Measurements from ENCODE around the gene ANAPC2. TPM values are rescaled to one million over a fixed set of nuclear protein-coding genes. Genes with fewer than 3 reads are reported as not detected.
A peak's percentile ranks its signal among the peaks of the same experiment; 100 is the strongest.

ANAPC2 gene
- total RNA-seq, 2 donors from 2014 or later, result 50.6 to 53.1 TPM

GRCh38 chr9:137194388-137194787 lies 6.0 kb upstream of the ANAPC2 start:
- H3K4me3 Mint-ChIP-seq, result no peak overlapping the region
- no peaks in the 10 kb centered on the region for H3K4me1 Mint-ChIP-seq
- H3K36me3 Mint-ChIP-seq (ENCODE audit: low read depth), result peaks cover 8% of the 10 kb centered on the region
- no peak for ATAC-seq (replicated peaks)
- H3K27me3 Mint-ChIP-seq, result no peaks in the 10 kb centered on the region
- H3K9me3 Mint-ChIP-seq, result no peaks in the 10 kb centered on the region
- no peak overlapping the region for H3K27ac Mint-ChIP-seq

DNA sequence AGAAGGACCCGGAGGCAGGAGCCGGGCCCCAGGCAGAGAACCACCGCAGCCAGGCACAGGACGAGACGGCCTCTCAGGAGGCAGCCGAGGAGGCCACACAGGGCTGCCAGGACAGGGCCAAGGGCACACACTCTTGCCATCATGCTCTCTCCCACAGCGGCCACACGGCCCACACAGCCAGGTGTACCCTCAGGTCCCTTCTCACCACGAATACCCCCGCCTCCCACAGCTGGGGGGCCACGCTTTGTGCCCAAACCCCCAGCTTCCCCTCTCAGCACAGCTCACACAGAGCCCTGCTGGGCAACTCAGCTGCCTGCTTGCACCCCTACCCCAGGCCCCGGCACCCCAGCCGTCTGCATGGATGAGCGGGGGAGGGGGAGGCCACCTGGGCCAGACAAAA lies 5.4 kb upstream of the ANAPC2 start:
- no peak overlapping the region for H3K27ac Mint-ChIP-seq
- H3K27me3 Mint-ChIP-seq, result no peaks in the 10 kb centered on the region
- H3K9me3 Mint-ChIP-seq, result no peaks in the 10 kb centered on the region
- ATAC-seq (replicated peaks), result no peak
- no peaks in the 10 kb centered on the region for H3K4me1 Mint-ChIP-seq
- H3K36me3 Mint-ChIP-seq (ENCODE audit: low read depth), result peaks cover 8% of the 10 kb centered on the region
- H3K4me3 Mint-ChIP-seq, result no peak overlapping the region

DNA sequence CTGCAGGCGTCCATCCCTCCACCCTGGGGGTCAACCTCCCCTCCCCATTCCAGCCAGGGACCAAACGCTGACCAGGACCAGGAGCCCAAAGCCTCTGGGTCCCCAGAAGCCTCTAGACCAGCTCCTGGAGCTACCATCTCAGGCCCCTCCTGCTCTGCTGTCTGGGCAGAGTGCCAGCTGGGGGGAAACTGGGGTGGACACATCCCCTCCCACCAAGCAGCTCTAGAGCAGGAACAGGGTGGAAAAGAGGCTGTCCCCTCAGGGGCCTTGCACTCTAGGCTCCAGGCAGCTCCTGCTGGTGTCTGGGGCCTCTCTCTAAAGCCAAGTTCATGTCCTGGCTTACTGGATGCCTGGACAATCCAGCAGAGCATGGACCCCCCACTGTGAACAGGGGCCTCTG lies 4.5 kb upstream of the ANAPC2 start:
- Mint-ChIP-seq H3K4me1 (no peaks in the 10 kb centered on the region), H3K27me3 (no peaks in the 10 kb centered on the region)

DNA sequence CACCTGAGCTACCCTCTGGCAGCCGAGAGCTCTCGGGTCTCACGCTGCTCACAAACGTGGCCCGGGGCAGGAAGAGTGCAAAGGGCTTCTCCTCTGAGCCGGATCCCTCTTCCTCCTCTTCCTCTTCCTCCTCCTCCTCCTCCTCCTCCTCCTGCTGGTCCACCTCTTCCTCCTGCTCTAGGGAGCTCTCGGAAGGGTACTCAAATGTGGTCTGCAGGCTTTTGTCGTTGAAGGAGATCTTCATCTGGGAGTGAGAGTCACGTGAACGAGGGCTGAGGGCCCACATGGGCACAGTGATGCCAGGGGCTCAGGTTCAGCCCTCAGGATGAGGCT lies 4.1 kb upstream of the ANAPC2 start:
- Mint-ChIP-seq H3K4me1 (peaks cover 3% of the 10 kb centered on the region), H3K36me3 (ENCODE audit: low read depth) (peaks cover 8% of the 10 kb centered on the region), H3K27ac (no peak overlapping the region), H3K9me3 (no peaks in the 10 kb centered on the region), H3K27me3 (no peaks in the 10 kb centered on the region), H3K4me3 (no peak overlapping the region)
- no peak for ATAC-seq (replicated peaks)

More for the DNA sequence above, 4.5 kb upstream of the ANAPC2 start:
- Mint-ChIP-seq H3K27ac (no peak overlapping the region), H3K9me3 (no peaks in the 10 kb centered on the region), H3K4me3 (no peak overlapping the region), H3K36me3 (ENCODE audit: low read depth) (peaks cover 8% of the 10 kb centered on the region)
- no peak for ATAC-seq (replicated peaks)

DNA sequence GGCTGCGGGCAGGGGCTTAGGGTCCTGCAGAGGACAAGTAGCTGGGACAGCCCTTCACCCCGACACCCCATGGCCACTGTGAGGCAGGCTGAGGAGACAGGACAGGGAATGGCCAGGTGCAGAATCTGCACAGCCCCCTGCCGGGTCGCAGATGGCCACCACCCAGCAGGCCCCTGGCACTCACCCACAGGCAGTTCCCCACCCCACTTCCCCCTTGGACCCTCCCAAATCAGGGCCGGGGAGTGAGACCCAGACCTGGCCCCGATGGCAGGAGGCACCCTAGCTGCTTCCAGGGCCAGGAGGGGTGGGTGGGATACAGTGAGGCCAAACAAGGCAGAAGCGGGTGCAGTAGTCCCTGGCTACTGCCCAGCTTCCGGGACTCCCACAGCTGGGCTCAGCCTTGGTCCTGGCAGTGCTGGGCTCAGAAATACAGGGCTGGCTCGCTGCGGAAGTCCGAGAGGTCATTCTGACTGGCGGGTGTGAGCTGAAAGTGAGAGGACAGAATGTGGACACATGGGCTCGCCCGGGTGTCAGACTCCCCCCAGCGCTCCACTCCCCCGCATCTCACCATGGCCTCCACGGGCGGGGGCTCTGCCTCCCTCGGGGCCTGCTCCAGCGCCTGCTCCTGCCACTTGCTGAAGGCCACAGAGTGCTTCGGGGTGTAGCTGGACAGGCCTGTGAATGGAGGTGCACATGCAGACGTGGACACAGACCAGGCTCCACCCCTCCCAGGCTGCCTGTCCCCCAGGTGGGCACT lies 3.5 kb upstream of the ANAPC2 start:
- ATAC-seq (replicated peaks), result no peak
- Mint-ChIP-seq H3K27me3 (no peaks in the 10 kb centered on the region), H3K4me3 (no peak overlapping the region), H3K4me1 (peaks cover 4% of the 10 kb centered on the region), H3K36me3 (ENCODE audit: low read depth) (peaks cover 8% of the 10 kb centered on the region), H3K9me3 (no peaks in the 10 kb centered on the region), H3K27ac (no peak overlapping the region)

DNA sequence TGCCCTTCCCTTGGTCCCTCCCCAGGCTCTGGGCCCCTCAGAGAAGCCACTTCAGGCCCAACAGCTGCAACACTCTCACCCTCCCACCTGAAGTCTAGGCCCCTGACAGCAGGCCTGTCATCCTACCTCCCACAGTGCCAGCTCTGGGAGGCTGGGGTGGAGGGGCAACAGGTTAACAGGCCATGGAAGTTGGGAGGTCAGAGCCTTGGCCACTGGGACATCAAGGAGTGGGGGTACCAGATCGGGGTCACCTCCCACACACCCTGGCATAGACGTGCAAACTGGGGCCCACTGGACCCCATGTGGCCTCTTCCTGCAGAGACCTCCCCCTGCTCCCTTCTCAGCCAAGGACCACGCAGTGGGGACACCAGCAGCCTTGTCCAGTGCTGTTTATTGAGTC lies 2.9 kb upstream of the ANAPC2 start:
- H3K27me3 Mint-ChIP-seq, result no peaks in the 10 kb centered on the region
- H3K4me3 Mint-ChIP-seq, result peak overlapping the region; percentile 89
- H3K36me3 Mint-ChIP-seq (ENCODE audit: low read depth), result peaks cover 8% of the 10 kb centered on the region
- H3K9me3 Mint-ChIP-seq, result no peaks in the 10 kb centered on the region
- H3K4me1 Mint-ChIP-seq, result peaks cover 4% of the 10 kb centered on the region
- peak overlapping the region; percentile 80 for H3K27ac Mint-ChIP-seq
- ATAC-seq (replicated peaks), result no peak

- no peak for ATAC-seq (replicated peaks)
- H3K27me3 Mint-ChIP-seq, result no peaks in the 10 kb centered on the region
- peaks cover 4% of the 10 kb centered on the region for H3K4me1 Mint-ChIP-seq
- peaks cover 8% of the 10 kb centered on the region for H3K36me3 Mint-ChIP-seq (ENCODE audit: low read depth)
- H3K4me3 Mint-ChIP-seq, result peak overlapping the region; percentile 89
- peak overlapping the region; percentile 93 for H3K27ac Mint-ChIP-seq
- no peaks in the 10 kb centered on the region for H3K9me3 Mint-ChIP-seq
These were observed 2.0 kb upstream of the ANAPC2 start for GRCh38 chr9:137190315-137190856.

DNA sequence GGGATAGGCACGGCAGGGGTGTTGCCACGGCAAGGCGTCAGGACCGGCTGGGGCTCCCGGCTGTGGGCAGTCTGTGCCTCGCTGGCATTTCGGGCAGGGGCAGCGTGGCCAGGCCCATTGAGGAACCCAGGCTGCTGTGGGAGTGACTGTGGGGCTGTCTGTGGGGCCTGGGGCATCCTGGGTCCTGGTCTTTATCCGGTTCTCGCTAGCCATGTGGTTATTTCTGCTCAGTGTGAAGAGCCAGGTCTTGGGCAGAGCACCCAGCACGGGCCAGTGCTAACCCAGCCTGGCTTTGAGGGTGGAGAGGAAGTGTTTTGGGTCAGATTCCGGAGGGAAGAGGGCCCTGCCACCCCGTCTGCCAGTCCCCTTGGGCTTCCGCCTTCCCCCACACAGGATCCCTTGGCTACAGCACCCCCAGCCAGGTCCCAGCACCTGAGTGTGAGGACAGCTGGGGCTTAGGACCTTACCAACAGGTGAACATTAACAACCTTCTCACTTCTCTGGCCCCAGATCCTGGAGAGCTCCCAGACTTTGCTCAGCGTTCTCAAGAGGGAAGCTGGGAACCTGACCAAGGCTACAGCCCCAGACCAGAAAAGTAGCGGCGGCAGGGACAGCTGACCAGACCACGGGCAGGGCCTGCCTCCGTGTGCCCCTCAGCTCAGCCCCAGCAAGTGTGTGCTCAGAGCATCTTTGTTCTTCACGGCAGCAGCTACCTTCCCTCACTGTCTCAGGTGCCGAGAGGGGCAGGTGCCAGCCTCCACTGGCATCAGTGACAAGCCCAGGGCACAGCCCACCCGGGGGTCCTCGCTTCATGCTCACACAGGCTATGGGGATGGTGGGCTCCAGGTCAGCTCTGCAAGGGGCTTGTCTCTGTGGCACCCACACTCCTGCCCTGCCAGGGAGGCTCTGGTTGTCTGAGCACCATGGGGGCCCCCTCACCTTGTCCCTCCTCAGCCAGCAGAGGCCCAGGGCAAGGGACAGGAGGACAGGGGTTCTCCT lies 1.2 kb upstream of the ANAPC2 start:
- no peak for ATAC-seq (replicated peaks)
- Mint-ChIP-seq H3K27me3 (no peaks in the 10 kb centered on the region), H3K36me3 (ENCODE audit: low read depth) (peaks cover 8% of the 10 kb centered on the region), H3K9me3 (no peaks in the 10 kb centered on the region), H3K27ac (peak overlapping the region; percentile 93), H3K4me3 (peak overlapping the region; percentile 89), H3K4me1 (peaks cover 4% of the 10 kb centered on the region)

DNA sequence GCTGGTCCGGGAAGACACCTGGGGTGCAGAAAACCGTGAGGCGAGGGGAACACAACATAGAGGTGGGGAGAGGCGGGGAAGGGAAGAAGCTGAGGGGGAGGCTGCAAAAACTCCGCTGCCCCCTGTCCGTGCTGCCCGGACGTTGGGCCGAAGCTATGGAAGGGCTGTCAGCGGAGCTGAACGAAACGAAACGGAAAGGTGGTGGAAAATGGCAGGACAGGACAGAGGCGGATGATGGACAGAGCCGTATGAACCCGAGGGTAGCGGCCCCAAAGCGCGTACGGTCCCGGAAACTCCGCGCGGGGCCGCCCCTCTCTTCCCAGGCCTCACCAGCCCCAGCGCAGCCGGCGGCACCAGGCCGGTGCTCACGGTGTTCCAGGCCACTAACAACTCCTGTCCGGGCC lies 272 bp downstream of the ANAPC2 start:
- peak; percentile 10 for ATAC-seq (replicated peaks)
- H3K36me3 Mint-ChIP-seq (ENCODE audit: low read depth), result peaks cover 24% of the 10 kb centered on the region
- H3K9me3 Mint-ChIP-seq, result no peaks in the 10 kb centered on the region
- peak overlapping the region; percentile 89 for H3K4me3 Mint-ChIP-seq
- H3K27me3 Mint-ChIP-seq, result no peaks in the 10 kb centered on the region
- H3K27ac Mint-ChIP-seq, result peak overlapping the region; percentile 93
- H3K4me1 Mint-ChIP-seq, result peaks cover 4% of the 10 kb centered on the region

- Mint-ChIP-seq H3K27me3 (no peaks in the 10 kb centered on the region), H3K27ac (peak overlapping the region; percentile 93), H3K4me3 (peak overlapping the region; percentile 89), H3K36me3 (ENCODE audit: low read depth) (peaks cover 30% of the 10 kb centered on the region), H3K4me1 (peaks cover 4% of the 10 kb centered on the region), H3K9me3 (no peaks in the 10 kb centered on the region)
- ATAC-seq (replicated peaks), result no peak
These were observed 974 bp downstream of the ANAPC2 start for GRCh38 chr9:137187386-137187785.

- H3K27ac Mint-ChIP-seq, result no peak overlapping the region
- no peaks in the 10 kb centered on the region for H3K9me3 Mint-ChIP-seq
- H3K4me3 Mint-ChIP-seq, result peak overlapping the region; percentile 89
- peaks cover 37% of the 10 kb centered on the region for H3K36me3 Mint-ChIP-seq (ENCODE audit: low read depth)
- peaks cover 4% of the 10 kb centered on the region for H3K4me1 Mint-ChIP-seq
- no peaks in the 10 kb centered on the region for H3K27me3 Mint-ChIP-seq
- ATAC-seq (replicated peaks), result no peak
These were observed 2.0 kb downstream of the ANAPC2 start for GRCh38 chr9:137186385-137186784.

GRCh38 chr9:137185921-137186320 lies 2.4 kb downstream of the ANAPC2 start:
- no peak for ATAC-seq (replicated peaks)
- Mint-ChIP-seq H3K9me3 (no peaks in the 10 kb centered on the region), H3K4me3 (no peak overlapping the region), H3K4me1 (peaks cover 4% of the 10 kb centered on the region), H3K27ac (no peak overlapping the region), H3K36me3 (ENCODE audit: low read depth) (peaks cover 36% of the 10 kb centered on the region), H3K27me3 (no peaks in the 10 kb centered on the region)

- H3K27me3 Mint-ChIP-seq, result no peaks in the 10 kb centered on the region
- peaks cover 4% of the 10 kb centered on the region for H3K4me1 Mint-ChIP-seq
- H3K36me3 Mint-ChIP-seq (ENCODE audit: low read depth), result peaks cover 31% of the 10 kb centered on the region
These were observed 3.3 kb downstream of the ANAPC2 start for GRCh38 chr9:137184881-137185660.

DNA sequence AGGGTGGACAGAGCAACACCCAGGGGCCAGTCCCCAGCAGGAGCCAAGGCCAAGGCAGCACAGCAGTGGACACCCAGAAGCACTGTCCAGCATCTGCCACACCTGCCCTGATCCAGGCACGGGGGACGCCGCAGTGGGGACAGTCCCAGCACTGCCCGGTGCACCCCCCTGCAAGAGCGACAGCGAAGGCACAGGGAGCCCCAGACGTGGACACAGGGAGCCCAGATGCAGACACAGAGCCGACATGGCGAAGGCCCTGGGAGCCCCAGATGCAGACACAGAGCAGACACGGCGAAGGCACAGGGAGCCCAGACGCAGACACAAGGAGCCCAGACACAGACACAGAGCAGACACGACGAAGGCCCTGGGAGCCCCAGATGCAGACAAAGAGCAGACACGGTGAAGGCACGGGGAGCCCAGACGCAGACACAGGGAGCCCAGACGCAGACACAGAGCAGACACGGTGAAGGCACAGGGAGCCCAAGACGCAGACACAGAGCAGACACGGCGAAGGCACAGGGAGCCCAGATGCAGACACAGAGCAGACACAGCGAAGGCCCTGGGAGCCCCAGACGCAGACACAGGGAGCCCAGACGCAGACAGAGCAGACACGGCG lies 4.3 kb downstream of the ANAPC2 start:
- peaks cover 31% of the 10 kb centered on the region for H3K36me3 Mint-ChIP-seq (ENCODE audit: low read depth)
- no peaks in the 10 kb centered on the region for H3K9me3 Mint-ChIP-seq
- ATAC-seq (replicated peaks), result no peak
- H3K27me3 Mint-ChIP-seq, result no peaks in the 10 kb centered on the region
- H3K4me1 Mint-ChIP-seq, result peaks cover 4% of the 10 kb centered on the region
- H3K4me3 Mint-ChIP-seq, result no peak overlapping the region
- H3K27ac Mint-ChIP-seq, result no peak overlapping the region

More at GRCh38 chr9:137184881-137185660, 3.3 kb downstream of the ANAPC2 start:
- Mint-ChIP-seq H3K9me3 (no peaks in the 10 kb centered on the region), H3K4me3 (no peak overlapping the region), H3K27ac (no peak overlapping the region)
- ATAC-seq (replicated peaks), result no peak

Data from activated T-helper 17 cell treated with anti-CD3 and anti-CD28 coated beads, Interleukin-2, amount 50 U/mL, for 72 hours (primary cell).